ENCODE results near the gene TTLL3. TPM values are rescaled to one million over a fixed set of nuclear protein-coding genes. Genes with fewer than 3 reads are reported as not detected.
"Not testable (repeated sequence)": the region's sequence is repeated elsewhere in the genome, so short reads cannot be mapped to it uniquely, and the experiment has no call there.

Gene TTLL3
- total RNA-seq, 2 donors from 2014 or later, result 40.7 to 69.0 TPM

- Histone ChIP-seq H3K27ac (no peak overlapping the region), H3K4me1 (replicated peaks) (no peaks in the 10 kb centered on the region), H3K36me3 (no peaks in the 10 kb centered on the region), H3K27me3 (replicated peaks; ENCODE audit: insufficient read depth) (no peaks in the 10 kb centered on the region), H3K9me3 (no peaks in the 10 kb centered on the region), H3K4me3 (no peak overlapping the region)
- intact Hi-C loops (cut with DNase I), result no loop called here
- no peak for DNase-seq (ENCODE audit: low spot score)
- no peak for TF ChIP-seq POLR2A (IDR thresholded peaks at IDR 0.05)
- no peak for TF ChIP-seq CTCF (IDR thresholded peaks at IDR 0.05)
- TF ChIP-seq POLR2AphosphoS5 (IDR thresholded peaks at IDR 0.05), result no peak
Observed at GRCh38 chr3:9875448-9875847, 65.4 kb downstream of the TTLL3 start.

GRCh38 chr3:9876255-9876654 is 66.2 kb downstream of the TTLL3 start:
- H3K27me3 ChIP-seq (replicated peaks; ENCODE audit: insufficient read depth); H3K4me1 ChIP-seq (replicated peaks); intact Hi-C loops (cut with DNase I); DNase-seq (ENCODE audit: low spot score); H3K27ac ChIP-seq; H3K4me3 ChIP-seq; H3K9me3 ChIP-seq; H3K36me3 ChIP-seq: not testable (repeated sequence)
- WGBS, result 80% methylated on average over 4 of the region's 4 CpGs

- H3K27me3 ChIP-seq (replicated peaks; ENCODE audit: insufficient read depth), result no peaks in the 10 kb centered on the region
- intact Hi-C loops (cut with DNase I), result no loop called here
- no peaks in the 10 kb centered on the region for H3K9me3 ChIP-seq
- DNase-seq (ENCODE audit: low spot score), result no peak
- no peaks in the 10 kb centered on the region for H3K4me1 ChIP-seq (replicated peaks)
- H3K4me3 ChIP-seq, result no peak overlapping the region
- no peak overlapping the region for H3K27ac ChIP-seq
- 90% methylated on average over 12 of the region's 12 CpGs for WGBS
- no peak for TF ChIP-seq CTCF (IDR thresholded peaks at IDR 0.05)
- TF ChIP-seq POLR2AphosphoS5 (IDR thresholded peaks at IDR 0.05), result no peak
- no peak for TF ChIP-seq POLR2A (IDR thresholded peaks at IDR 0.05)
- no peaks in the 10 kb centered on the region for H3K36me3 ChIP-seq
Observed at GRCh38 chr3:9876991-9877390, 66.9 kb downstream of the TTLL3 start.

- TF ChIP-seq POLR2AphosphoS5 (IDR thresholded peaks at IDR 0.05), result no peak
- no peak for TF ChIP-seq POLR2A (IDR thresholded peaks at IDR 0.05)
- no peak for TF ChIP-seq CTCF (IDR thresholded peaks at IDR 0.05)
- intact Hi-C loops (cut with DNase I), result no loop called here
- Histone ChIP-seq H3K27ac (no peak overlapping the region), H3K4me1 (replicated peaks) (no peaks in the 10 kb centered on the region), H3K4me3 (no peak overlapping the region), H3K27me3 (replicated peaks; ENCODE audit: insufficient read depth) (no peaks in the 10 kb centered on the region), H3K9me3 (no peaks in the 10 kb centered on the region), H3K36me3 (no peaks in the 10 kb centered on the region)
- 78% methylated on average over 5 of the region's 5 CpGs for WGBS
- no peak for DNase-seq (ENCODE audit: low spot score)
Observed at GRCh38 chr3:9878700-9879099, 68.6 kb downstream of the TTLL3 start.

GRCh38 chr3:9879830-9880549 is 69.9 kb downstream of the TTLL3 start, which contains the start of gene CIDEC:
CIDEC (minus strand) TSS chr3:9880253; CDS start chr3:9878486, 1,767 bp downstream.
- no peak for TF ChIP-seq CTCF (IDR thresholded peaks at IDR 0.05)
- TF ChIP-seq POLR2AphosphoS5 (IDR thresholded peaks at IDR 0.05), result no peak
- no peak for TF ChIP-seq POLR2A (IDR thresholded peaks at IDR 0.05)
- Histone ChIP-seq H3K9me3 (no peaks in the 10 kb centered on the region), H3K27me3 (replicated peaks; ENCODE audit: insufficient read depth) (no peaks in the 10 kb centered on the region), H3K4me1 (replicated peaks) (no peaks in the 10 kb centered on the region), H3K4me3 (no peak within 1 kb of the TSS), H3K27ac (no peak within 1 kb of the TSS), H3K36me3 (no peaks in the 10 kb centered on the region)
- intact Hi-C loops (cut with DNase I), result no loop called here
- WGBS, result 77% methylated on average over 7 of the region's 7 CpGs
- DNase-seq (ENCODE audit: low spot score), result no peak
